WI38 (cell line): ENCODE data around the gene LYST.

Source experiments
- H3K4me3 ChIP-seq: 2 replicates; pipeline ENCODE4 v1.5.1; 2011; ENCODE audit warnings: low read depth, mild to moderate bottlenecking, control low read depth, low read length
- TF ChIP-seq, protein P1 (sequence below): IDR thresholded peaks from 2 replicates; pipeline ENCODE4 v1.5.1; 2012; ENCODE audit warnings: low read depth, mild to moderate bottlenecking, control low read depth, low read length

Gene LYST

DNA sequence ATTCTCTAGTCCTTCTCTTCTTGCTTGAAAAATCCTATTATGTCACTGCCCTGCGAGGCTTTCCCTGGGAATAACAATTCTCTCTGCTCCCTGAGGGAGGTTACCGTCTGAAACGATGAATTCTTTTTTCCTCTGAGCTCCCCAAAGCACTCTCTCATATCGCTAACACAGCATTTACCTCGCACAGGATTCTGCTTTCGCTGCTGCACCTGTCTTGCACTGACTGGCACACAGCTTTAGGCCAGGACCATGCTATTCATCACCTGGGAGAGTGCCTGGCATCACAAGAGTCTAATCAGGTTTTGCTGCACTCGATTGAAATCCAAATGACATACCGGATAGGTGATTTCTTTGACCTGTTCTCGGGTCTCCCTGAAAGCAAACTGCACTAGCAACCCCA is 164.3 kb downstream of the LYST start:
- TF ChIP-seq, protein P1, sequence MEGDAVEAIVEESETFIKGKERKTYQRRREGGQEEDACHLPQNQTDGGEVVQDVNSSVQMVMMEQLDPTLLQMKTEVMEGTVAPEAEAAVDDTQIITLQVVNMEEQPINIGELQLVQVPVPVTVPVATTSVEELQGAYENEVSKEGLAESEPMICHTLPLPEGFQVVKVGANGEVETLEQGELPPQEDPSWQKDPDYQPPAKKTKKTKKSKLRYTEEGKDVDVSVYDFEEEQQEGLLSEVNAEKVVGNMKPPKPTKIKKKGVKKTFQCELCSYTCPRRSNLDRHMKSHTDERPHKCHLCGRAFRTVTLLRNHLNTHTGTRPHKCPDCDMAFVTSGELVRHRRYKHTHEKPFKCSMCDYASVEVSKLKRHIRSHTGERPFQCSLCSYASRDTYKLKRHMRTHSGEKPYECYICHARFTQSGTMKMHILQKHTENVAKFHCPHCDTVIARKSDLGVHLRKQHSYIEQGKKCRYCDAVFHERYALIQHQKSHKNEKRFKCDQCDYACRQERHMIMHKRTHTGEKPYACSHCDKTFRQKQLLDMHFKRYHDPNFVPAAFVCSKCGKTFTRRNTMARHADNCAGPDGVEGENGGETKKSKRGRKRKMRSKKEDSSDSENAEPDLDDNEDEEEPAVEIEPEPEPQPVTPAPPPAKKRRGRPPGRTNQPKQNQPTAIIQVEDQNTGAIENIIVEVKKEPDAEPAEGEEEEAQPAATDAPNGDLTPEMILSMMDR: no peak
- H3K4me3 ChIP-seq: no peak overlapping the region

DNA sequence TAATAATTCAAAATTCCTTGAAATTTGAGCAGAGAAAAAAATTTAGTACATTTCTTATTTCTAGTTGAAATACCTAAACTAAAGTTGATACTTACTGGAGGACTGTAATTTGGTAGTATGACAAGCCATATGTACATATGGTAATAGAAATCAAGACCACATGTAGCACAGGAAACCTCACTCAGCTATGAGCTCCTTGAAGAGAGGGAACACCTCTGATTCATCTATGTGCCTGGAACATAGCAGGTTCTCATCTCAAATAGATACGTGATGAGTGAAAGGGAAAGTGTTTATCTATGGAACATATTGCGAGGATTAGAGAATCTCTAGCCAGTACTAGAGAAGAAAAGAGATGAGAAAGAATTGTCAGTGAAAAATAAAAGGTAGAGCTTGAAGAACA is 169.2 kb downstream of the LYST start:
- H3K4me3 ChIP-seq: no peak overlapping the region
- TF ChIP-seq, protein P1: no peak

DNA sequence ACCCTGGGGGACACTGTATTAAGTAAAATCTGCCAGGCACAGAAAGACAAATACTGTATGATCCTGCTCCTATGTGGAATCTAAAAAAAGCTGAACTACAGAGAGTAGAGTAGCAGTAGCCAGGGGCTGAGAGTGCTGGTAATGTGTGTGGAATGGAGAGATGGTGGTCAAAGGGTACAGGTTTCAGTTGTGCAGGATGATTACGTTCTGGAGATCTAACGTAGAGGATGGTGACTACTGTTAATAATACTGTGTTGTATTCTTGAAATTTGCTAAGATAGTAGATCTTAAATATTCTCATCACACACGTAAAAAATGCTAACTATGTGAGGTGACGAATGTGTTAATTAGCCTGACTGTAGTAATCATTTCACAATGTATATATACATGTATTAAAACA is 177.3 kb downstream of the LYST start:
- TF ChIP-seq, protein P1: no peak
- H3K4me3 ChIP-seq: no peak overlapping the region

GRCh38 chr1:235688096-235688495 is 178.6 kb downstream of the LYST start:
- no peak overlapping the region for H3K4me3 ChIP-seq
- TF ChIP-seq, protein P1: no peak

GRCh38 chr1:235683653-235684052 is 183.1 kb downstream of the LYST start:
- TF ChIP-seq, protein P1: no peak
- no peak overlapping the region for H3K4me3 ChIP-seq

- TF ChIP-seq, protein P1: no peak
- H3K4me3 ChIP-seq: no peak overlapping the region
Measured at GRCh38 chr1:235682216-235682615, 184.5 kb downstream of the LYST start.

DNA sequence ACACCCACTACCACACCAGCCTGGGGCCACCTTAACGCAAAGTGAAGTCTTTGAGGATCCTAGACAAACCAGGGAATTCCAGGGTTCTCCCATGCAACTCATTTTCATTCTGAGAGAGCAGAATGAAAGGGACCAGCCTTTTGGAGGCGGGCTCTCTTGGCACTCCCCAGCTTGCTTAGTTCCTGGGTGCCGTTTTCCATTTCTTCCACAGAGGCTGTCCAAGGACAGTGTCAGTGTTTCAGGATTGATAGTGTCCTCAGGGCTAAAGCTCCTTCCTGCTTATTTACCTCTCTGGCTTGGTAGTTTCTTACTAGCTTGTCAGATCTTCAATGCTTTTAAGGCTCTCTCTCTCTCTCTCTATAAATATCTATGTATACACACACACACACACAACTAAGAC is 187.1 kb downstream of the LYST start:
- TF ChIP-seq, protein P1: no peak
- no peak overlapping the region for H3K4me3 ChIP-seq
